DOHH2 (cell line): Measurements from ENCODE around the gene TMEM183A.

Experiments used
- H3F3A ChIP-seq: fragments of 200-600 bp; sonication (generic), shearing (Covaris generic); 2 replicates; pipeline ENCODE4 v1.6.0; 2016; ENCODE audit warnings: antibody characterized with exemption, mild to moderate bottlenecking; ENCODE audit not compliant: control insufficient read depth, insufficient read depth
- H3K27ac ChIP-seq: fragments of 200-600 bp; sonication (generic); 2 replicates; pipeline ENCODE4 v1.5.1; 2014; ENCODE audit warnings: low read depth, mild to moderate bottlenecking, low read length, moderate library complexity
- H3K27me3 ChIP-seq: fragments of 200-600 bp; sonication (generic); 2 replicates; pipeline ENCODE4 v1.6.1; 2014; ENCODE audit warnings: mild to moderate bottlenecking, low read length, mixed read lengths; ENCODE audit not compliant: control insufficient read depth
- H3K36me3 ChIP-seq: fragments of 200-600 bp; sonication (generic); 2 replicates; pipeline ENCODE4 v1.6.1; 2014; ENCODE audit warnings: mild to moderate bottlenecking, low read length, moderate library complexity, mixed read lengths; ENCODE audit not compliant: control insufficient read depth
- H3K4me1 ChIP-seq: fragments of 200-600 bp; sonication (generic); 2 replicates; pipeline ENCODE4 v1.6.1; 2014; ENCODE audit warnings: mild to moderate bottlenecking, low read length, mixed read lengths; ENCODE audit not compliant: control insufficient read depth
- H3K4me2 ChIP-seq: fragments of 200-600 bp; sonication (generic); 2 replicates; pipeline ENCODE4 v1.6.0; 2014; ENCODE audit warnings: mild to moderate bottlenecking, low read length, moderate library complexity
- H3K4me3 ChIP-seq: fragments of 200-600 bp; sonication (generic); 2 replicates; pipeline ENCODE4 v1.5.1; 2014; ENCODE audit warnings: mild to moderate bottlenecking, low read length, mixed read lengths
- H3K79me2 ChIP-seq: fragments of 200-600 bp; sonication (generic); 2 replicates; pipeline ENCODE4 v1.6.1; 2014; ENCODE audit warnings: mild to moderate bottlenecking, low read length, mixed read lengths; ENCODE audit not compliant: control insufficient read depth
- H3K9me2 ChIP-seq: fragments of 200-600 bp; sonication (generic); replicated peaks from 2 replicates; pipeline ENCODE4 v1.6.1; 2014; ENCODE audit warnings: mild to moderate bottlenecking, low read length, mixed read lengths; ENCODE audit not compliant: control insufficient read depth
- H3K9me3 ChIP-seq: fragments of 200-600 bp; sonication (generic); 2 replicates; pipeline ENCODE4 v1.6.1; 2014; ENCODE audit warnings: antibody characterized with exemption, low read length, mixed read lengths; ENCODE audit not compliant: control insufficient read depth, insufficient read depth
- H4K20me1 ChIP-seq: fragments of 200-600 bp; sonication (generic); 2 replicates; pipeline ENCODE4 v1.6.0; 2014; ENCODE audit warnings: low read depth, mild to moderate bottlenecking, antibody characterized with exemption, low read length, moderate library complexity; ENCODE audit not compliant: control insufficient read depth, insufficient read depth
- CTCF ChIP-seq: fragments of 200-600 bp; sonication (generic); IDR thresholded peaks from one replicate; pipeline ENCODE4 v1.5.1; 2014; ENCODE audit warnings: antibody characterized with exemption, mild to moderate bottlenecking, low read depth, low read length; ENCODE audit not compliant: poor library complexity, severe bottlenecking
- EZH2phosphoT487 ChIP-seq: fragments of 200-600 bp; sonication (generic); IDR thresholded peaks from 2 replicates; pipeline ENCODE4 v1.6.1; 2017; ENCODE audit warnings: borderline replicate concordance, mild to moderate bottlenecking, antibody characterized with exemption, low read length, moderate library complexity, mixed read lengths

The TMEM183A gene

GRCh38 chr1:202989879-202990278 lies 17.3 kb upstream of the TMEM183A start:
- TF ChIP-seq CTCF = no peak
- no peak for TF ChIP-seq EZH2phosphoT487
- H4K20me1 ChIP-seq = no peaks in the 10 kb centered on the region

GRCh38 chr1:202991112-202991511 lies 16.1 kb upstream of the TMEM183A start:
- TF ChIP-seq CTCF (no peak), EZH2phosphoT487 (no peak)
- H3F3A ChIP-seq = no peaks in the 10 kb centered on the region
- no peaks in the 10 kb centered on the region for H3K36me3 ChIP-seq
- H3K9me2 ChIP-seq = no peaks in the 10 kb centered on the region
- H3K4me1 ChIP-seq = peaks cover 17% of the 10 kb centered on the region
- no peak overlapping the region for H3K4me3 ChIP-seq
- no peaks in the 10 kb centered on the region for H3K9me3 ChIP-seq
- no peak overlapping the region for H3K4me2 ChIP-seq
- no peaks in the 10 kb centered on the region for H4K20me1 ChIP-seq
- no peaks in the 10 kb centered on the region for H3K79me2 ChIP-seq
- H3K27me3 ChIP-seq = peaks cover 7% of the 10 kb centered on the region
- no peak overlapping the region for H3K27ac ChIP-seq

More at GRCh38 chr1:202989879-202990278, 17.3 kb upstream of the TMEM183A start:
- Histone ChIP-seq H3K9me3 (no peaks in the 10 kb centered on the region), H3K27me3 (peaks cover 4% of the 10 kb centered on the region), H3K27ac (no peak overlapping the region), H3K4me3 (no peak overlapping the region), H3K4me1 (peaks cover 17% of the 10 kb centered on the region), H3K9me2 (no peaks in the 10 kb centered on the region), H3K4me2 (no peak overlapping the region), H3K79me2 (no peaks in the 10 kb centered on the region), H3K36me3 (no peaks in the 10 kb centered on the region), H3F3A (no peaks in the 10 kb centered on the region)

GRCh38 chr1:202994756-202995155 lies 12.4 kb upstream of the TMEM183A start:
- H3K9me3 ChIP-seq = no peaks in the 10 kb centered on the region
- no peaks in the 10 kb centered on the region for H3K79me2 ChIP-seq
- no peaks in the 10 kb centered on the region for H3K9me2 ChIP-seq
- H3K4me2 ChIP-seq = no peak overlapping the region
- H3K4me3 ChIP-seq = no peak overlapping the region
- no peak overlapping the region for H3K27ac ChIP-seq
- peaks cover 35% of the 10 kb centered on the region for H3K4me1 ChIP-seq
- no peak for TF ChIP-seq CTCF
- no peak for TF ChIP-seq EZH2phosphoT487
- H3K27me3 ChIP-seq = peaks cover 7% of the 10 kb centered on the region
- H3K36me3 ChIP-seq = no peaks in the 10 kb centered on the region
- peaks cover 7% of the 10 kb centered on the region for H3F3A ChIP-seq
- H4K20me1 ChIP-seq = no peaks in the 10 kb centered on the region
